Femur (tissue), 1 donor: ENCODE measurements around the gene SLC9A2.

Experiments used
- DNase-seq: peaks from one replicate; pipeline ENCODE4 v3.0.0-alpha.2; 2017

The SLC9A2 gene, protein sequence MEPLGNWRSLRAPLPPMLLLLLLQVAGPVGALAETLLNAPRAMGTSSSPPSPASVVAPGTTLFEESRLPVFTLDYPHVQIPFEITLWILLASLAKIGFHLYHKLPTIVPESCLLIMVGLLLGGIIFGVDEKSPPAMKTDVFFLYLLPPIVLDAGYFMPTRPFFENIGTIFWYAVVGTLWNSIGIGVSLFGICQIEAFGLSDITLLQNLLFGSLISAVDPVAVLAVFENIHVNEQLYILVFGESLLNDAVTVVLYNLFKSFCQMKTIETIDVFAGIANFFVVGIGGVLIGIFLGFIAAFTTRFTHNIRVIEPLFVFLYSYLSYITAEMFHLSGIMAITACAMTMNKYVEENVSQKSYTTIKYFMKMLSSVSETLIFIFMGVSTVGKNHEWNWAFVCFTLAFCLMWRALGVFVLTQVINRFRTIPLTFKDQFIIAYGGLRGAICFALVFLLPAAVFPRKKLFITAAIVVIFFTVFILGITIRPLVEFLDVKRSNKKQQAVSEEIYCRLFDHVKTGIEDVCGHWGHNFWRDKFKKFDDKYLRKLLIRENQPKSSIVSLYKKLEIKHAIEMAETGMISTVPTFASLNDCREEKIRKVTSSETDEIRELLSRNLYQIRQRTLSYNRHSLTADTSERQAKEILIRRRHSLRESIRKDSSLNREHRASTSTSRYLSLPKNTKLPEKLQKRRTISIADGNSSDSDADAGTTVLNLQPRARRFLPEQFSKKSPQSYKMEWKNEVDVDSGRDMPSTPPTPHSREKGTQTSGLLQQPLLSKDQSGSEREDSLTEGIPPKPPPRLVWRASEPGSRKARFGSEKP

DNA sequence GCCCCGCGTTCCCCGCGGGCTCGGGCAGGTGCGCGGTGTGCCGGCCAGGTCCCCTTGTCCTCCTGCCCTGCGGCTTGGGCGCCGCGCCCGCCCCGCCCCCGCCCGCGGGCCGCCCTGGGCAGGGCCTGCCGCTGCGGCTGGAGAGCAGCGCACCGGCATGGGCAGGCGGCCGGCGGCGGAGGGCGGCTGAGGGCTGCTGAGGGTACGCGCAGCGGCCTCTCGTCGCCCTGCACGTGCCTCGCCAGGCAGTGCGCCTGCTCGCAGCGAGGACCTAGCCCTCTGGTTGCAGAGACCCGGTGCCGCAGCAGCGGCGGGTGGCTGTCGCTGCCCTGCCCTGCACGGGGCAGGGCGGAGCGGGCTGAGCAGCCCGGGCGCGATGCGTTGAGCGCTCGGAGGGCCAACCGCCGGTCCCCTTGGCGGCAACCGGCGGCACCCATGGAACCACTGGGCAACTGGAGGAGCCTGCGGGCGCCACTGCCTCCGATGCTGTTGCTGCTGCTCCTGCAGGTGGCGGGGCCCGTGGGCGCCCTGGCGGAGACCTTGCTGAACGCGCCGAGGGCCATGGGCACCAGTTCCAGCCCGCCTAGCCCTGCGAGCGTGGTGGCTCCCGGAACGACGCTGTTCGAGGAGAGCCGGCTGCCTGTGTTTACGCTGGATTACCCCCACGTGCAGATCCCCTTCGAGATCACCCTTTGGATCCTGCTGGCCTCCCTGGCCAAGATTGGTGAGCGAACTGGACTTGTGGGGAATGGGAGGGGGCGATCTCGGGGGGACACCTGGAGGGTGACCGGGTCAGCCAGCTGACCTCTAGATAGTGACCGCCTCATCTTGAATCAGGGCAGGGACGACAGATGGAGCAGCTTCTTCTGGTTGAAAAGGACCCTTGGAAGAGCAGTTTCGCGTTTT lies at the start of gene SLC9A2:
SLC9A2 (plus strand) TSS at position 140 of the 906 bp plus-strand sequence; CDS start at position 436, 296 bp downstream.
- DNase-seq, result peak; percentile 22

DNA sequence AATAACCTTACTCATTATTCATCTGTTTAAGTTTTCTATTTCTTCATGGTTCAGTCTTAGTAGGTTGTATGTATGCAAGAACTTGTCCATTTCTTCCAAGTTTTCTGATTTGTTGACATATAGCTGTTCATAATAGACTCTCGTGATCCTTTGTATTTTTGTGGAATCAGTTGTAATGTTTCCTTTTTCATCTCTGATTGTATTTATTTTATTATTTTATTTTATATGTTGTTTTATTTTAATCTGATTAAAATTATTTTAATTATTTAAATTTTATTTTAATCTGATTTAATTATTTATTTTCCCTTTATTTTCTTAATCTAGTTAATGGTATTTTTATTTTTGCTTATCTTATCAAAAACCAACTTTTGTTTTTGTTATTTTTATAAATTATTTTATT lies 43.5 kb upstream of the SLC9A2 start:
- no peak for DNase-seq

DNA sequence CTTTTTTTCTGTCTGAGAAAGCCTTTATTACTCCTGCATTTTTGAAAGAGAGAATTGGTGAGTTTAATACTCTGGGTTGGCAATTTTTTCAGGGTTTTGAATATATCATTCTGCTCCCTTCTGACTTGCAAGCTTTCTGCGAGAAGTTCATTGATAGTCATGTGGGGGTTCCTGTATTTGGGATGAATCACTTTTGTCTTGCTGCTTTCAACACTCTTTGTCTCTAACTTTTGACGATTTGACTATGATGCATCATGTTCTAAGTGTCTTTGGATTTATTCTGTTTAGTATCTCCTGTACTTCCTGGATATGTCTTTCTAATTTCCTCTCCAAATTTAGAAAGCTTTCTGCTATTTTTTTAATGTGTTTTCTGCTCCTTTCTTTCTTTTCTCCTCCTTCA lies 41.0 kb upstream of the SLC9A2 start:
- DNase-seq, result no peak

DNA sequence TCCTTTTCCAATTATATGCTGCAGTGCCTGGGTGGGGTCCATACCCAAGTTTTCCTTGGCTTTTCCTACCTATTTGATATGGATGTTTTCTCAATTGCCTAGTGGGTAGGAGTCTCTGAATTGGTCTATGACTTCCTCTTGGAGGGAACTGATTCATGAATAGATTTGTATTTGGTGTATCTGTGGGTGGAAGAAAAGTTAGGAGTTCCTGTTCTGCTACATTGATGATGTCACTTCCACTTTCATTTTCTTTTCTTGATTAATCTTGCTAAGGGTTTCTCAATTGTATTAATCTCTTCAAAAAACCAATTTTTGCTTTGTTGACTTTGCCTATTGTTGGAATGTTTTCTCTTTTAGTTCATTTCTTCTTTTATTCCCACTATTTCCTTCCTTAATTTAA lies 37.4 kb upstream of the SLC9A2 start:
- DNase-seq, result no peak

DNA sequence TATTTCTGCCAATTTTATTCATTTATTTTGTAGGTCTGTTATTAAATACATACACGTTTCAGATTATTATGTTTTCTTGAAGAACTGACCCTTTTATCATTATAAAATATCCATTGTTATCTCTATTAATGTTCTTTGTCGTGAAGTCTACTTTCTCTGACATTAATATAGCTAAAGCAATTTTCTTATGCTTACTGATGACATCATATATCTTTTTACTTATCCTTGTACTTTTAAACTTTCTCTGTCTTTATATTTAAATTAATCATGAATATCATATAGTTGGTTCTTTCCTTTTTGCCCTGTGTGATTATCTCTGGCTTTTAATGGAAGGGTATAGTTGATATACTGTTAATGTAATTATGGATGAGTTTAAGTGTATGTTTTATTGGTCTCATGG lies 36.5 kb upstream of the SLC9A2 start:
- DNase-seq, result no peak

DNA sequence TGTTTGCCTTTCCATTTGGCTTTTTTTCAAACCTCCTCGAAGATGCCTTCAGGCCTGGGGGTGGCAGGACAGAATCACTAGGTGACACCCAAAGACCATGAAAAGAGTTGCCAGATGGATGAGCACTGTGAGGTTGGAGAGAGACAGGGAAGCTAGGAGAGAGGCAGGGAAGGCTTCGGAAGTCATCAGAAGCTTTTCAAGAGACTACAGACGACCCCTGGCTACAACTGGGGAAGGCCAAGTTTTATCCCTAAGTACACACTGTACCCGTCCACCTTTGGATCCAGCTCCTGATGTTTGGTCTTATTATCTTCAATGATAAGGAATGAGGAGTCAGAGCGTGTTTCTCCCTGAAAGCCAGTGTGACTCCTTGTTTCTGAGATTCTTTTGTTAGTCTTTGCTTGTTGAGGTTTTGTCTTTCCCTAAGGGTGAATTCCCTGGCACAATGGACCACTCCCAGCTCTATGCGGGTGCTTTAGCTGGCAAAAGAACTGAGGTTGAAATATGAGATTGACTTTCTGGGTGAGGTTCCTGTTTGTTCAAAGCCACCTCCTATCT lies 33.4 kb upstream of the SLC9A2 start:
- no peak for DNase-seq

DNA sequence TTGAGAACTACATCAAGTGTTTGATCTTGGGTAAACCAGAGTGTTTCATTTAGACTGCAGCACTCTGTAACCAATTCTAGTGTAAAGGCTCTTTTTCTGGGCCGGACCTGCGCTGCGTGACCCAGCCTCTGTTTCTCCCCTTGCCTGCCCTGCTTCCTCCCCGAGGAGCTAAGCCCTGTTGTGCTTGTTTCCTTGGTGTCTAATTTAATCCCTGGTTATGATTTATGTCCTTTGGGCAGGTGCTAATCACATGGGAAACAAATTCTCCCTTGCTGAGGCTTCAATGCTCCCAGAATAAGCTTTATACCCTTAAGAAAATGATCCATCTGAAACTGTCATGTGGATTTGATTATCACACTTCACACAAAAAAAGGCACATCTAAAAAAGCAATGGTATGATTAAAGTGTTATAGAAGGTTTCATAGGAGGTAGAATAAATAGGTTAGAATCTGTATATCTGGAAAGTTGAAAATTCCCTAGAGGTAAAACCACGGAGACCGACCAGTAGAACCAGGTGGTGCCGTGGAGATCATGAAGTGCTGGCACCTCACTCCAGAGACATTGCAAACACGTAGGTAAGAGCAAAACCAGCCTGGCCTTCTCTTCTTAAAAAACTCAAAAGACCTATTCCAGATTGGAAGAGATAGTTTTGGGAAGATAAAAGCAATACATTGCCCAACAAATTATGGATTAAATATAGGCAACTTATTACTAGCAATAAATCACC lies 31.0 kb upstream of the SLC9A2 start:
- no peak for DNase-seq

DNA sequence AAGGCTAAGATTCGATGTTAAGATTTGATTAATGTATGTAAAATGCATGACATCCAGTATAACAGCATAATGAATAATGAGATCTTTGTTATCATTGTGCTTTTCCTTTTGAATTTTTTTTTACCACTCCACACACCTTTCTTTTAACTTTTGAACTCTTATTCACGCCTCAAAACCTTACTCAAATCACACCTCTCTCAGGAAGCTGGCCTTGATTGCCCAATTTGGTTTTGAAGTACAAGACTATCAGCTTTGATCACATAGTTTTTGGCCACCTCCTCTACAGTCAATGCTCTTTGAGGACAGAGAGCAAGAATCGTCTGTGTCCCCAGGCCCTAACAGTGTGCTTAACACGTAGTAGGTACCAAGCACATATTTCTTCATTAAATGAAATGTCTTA lies 29.9 kb upstream of the SLC9A2 start:
- no peak for DNase-seq

DNA sequence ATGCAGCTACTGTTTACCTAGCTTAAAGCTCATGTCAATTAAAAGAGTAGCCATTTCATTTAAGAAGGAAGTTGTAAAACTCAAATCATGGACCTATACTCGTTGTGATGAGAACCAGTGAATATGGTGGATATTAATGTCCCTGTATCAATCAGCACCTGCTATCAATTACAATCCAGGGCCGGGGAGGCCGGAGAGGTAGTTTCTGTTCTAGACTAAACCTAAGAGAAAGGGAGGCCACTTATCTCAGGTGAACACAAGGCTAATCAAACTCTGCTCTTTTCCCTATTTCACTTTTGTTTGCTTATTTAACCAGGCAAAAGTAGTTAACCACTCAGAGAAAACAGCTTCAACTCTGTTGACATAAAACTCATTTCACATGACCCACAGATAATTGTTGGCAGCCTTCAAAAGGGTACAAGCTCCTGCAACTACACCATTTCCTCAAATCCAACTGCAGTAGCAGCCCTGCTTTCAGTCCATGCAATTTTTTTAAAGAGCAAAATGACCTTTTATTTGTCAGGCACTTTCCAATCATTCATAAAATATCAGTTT lies 27.8 kb upstream of the SLC9A2 start:
- no peak for DNase-seq

DNA sequence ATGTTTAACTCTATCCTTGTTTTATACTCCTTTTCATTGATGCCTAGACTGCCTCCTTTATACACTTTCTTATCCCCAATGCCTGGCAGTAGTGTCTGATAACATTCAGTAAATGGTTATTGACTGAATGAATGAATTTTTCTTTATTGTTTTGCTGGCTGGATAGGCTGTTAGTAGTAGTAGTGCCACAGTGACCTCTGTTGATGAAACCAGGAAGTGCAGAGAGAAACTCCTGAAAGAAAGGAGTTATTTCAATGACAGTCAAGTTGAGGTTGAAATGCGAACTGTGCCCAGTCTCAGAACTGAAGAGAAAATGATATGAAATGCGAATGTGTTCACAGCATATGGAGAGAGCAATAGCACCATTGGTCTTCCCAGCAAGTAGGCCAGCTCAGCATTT lies 26.8 kb upstream of the SLC9A2 start:
- DNase-seq, result no peak

DNA sequence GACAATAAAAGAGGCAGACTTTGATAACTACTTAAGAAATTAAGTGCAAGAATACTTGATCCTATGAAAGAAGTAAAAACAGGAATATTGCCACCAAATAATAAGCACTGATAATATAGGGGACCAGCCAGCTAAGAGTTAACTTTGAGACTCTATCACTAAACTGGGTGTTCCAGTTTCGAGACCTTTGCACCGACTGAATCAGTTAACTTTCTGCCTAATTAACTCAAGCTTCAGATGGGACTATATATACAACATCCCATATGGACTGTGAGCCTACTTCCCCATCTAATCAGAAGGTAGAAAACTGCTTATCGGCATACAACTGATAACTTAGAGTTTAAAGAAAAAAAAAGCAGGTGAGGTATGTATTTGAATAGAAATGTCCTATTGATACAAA lies 25.8 kb upstream of the SLC9A2 start:
- no peak for DNase-seq

DNA sequence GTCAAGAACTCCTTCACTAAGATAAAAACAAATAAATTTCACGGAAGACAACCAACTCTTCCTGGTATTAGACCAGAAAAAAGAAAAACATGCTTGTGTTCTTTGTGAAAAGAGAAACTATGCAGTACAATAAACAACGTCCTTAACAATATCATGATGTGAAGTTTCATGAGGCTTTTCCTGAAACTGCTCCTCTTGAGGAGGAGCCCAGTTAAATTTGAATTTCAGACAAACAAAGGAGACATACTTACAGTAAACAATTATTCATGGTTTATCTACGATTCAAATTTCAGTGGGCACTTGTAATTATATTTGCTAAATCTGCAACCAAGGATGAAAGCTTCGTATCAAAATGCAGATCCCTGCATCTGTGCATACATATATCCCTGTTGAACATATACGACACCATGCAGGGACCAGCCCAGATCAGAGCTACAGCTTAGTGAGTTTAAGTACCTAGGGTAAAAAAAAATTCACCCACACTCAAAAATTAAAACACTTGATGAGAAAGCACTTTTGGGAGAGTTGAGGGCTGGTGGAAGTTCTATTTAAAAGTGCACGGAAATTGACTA lies 24.8 kb upstream of the SLC9A2 start:
- DNase-seq, result no peak

DNA sequence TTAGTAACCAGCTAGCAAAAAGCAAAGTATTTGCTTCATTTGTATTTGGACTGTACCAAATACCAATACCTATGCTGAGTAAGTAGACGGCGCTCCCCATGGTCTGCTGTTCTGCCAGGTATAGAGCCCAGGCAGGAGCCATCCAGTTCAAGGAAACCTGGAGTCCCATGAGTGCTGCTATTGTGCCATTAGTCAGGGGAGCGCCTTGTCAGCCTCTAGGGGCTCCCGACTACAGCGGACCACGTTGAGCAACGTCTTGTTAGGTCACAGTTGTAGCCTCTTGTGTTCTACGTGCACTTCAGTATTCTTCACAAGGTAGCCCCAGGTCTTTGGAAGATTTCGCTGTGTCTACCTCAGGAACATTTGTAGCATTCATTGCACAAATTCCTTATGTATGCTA lies 21.6 kb upstream of the SLC9A2 start:
- DNase-seq, result no peak

DNA sequence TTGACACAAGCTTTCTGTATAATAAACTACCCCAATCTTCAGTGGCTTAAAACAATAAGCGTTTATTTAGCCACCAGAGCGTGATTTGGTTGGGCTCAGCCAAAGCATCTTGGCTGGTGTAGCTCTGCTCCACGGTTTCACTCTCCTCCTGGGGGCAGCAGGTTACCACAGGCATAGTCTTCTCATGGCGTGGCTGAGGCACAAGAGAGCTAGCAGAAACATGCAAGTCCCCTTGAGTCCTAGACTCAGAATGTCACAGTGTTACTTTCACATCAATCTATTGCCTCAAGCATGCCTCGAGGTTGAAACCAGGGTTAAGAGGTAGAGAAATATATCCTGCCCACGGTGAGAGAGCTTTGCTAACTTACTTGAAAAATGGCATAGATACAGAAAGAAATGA lies 19.9 kb upstream of the SLC9A2 start:
- no peak for DNase-seq

DNA sequence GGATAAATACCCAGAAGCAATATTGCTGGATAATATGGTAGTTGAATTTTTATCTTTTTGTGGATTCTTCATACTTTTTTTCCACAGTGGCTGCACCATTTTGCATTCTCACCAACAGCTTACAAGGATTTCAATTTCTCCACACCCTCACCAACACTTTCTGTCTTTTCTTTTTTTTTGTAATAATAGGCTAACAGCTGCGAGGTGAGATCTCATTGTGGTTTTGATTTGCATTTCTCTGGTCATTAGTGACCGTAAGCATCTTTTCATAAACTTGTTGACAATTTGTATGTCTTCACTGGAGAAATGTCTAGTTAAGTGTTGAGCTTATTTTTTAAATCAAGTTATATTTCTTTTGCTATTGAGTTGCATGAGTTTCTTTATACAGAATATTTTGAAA lies 17.6 kb upstream of the SLC9A2 start:
- DNase-seq, result no peak

DNA sequence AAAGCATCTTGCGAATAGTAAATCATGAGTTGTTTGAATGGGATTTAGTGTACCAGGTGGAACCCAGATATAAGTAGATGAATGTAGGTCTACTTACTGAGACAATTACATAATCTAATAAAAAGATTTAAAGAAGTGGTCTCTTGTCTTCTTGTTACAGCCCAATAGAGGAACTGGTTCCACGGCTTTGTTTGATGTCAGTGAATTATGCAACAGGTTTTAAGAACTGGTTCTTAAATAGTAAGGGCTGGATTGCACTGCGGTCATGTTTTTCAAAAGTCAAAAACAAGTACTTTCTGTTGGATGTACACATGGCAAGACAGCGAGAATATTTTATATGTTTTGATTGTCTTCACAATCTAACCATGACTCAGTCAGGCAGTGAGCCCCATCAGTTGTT lies 15.4 kb upstream of the SLC9A2 start:
- no peak for DNase-seq

DNA sequence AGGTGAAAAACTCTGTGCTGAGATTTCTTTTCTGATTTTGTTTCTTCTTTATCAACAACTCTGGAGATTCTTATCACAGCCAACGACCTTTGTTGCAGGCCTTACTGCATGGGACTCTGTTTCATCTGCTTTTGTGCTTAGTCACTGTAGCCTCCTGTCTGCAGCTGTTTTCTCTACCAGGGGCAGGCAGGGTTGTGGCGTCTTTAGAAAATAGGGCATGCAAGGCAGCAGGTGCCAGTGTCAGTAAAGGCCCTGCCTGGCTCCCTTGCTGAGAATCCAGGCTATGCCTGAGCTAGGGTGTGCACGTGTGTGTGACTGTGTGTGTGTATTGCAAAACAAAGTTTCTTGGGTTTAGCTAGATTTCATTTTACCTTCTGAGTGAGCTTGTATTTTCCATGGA lies 14.6 kb upstream of the SLC9A2 start:
- peak; percentile 52 for DNase-seq

DNA sequence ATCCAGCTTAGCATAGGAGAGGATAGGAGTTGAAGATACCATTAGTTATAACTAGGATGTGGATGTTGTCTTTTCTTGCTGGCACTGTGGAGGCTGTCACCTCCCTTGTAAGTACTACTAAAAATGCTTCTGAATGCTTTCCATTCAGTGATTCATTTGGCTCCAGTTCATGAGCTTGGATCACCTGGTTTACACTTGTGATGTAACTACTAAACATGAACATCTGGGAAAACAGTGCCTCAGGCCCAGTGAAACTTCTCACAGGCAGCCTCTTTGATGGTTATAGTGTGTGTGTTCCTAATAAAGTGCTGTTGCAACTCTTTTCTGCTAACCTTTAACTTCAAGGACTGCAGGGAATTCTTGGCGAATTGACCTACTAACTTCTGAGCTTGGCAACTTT lies 13.0 kb upstream of the SLC9A2 start:
- no peak for DNase-seq

DNA sequence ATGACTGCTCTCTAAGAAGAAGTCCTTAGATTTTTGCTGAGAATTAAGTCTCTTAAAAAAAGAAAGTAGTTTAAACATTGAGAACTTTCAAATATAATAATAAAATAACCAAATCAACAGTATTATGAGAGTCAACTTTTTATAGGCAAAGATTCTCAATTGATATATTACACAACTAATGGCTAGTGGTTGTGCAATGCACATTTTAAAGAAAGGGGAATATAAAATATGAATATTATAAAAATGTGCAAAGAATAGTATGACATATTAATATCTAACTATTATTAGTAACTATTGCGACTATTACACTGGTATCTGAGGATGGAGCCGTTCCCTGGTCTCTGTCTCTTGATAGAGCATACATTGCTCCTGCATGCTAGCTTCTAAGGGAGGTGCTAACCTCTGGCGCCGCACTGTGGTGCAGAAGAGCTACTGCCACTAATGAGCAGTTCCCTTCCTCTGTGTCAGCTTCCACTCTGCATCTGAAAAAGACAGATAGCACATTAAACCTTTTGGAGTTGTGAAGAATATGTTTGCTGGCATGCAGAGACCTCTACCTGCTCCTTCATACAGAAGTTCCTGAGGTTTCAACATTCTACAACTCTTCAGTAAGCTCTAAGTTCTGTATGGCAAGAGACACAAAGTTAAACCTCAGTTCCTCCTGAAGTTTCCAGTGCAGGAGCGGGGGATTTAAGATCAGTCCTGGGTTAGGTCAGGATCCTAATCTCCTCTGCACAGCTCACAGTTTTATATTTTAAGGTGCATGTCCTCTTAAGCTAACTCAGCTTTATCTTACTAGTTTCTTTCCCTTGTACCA lies 3.5 kb upstream of the SLC9A2 start:
- peak; percentile 66 for DNase-seq
